ENCODE results near the gene MRC2.
A peak's percentile ranks its signal among the peaks of the same experiment; 100 is the strongest.
"Not testable (repeated sequence)": the region's sequence is repeated elsewhere in the genome, so short reads cannot be mapped to it uniquely, and the experiment has no call there.

Gene MRC2

DNA sequence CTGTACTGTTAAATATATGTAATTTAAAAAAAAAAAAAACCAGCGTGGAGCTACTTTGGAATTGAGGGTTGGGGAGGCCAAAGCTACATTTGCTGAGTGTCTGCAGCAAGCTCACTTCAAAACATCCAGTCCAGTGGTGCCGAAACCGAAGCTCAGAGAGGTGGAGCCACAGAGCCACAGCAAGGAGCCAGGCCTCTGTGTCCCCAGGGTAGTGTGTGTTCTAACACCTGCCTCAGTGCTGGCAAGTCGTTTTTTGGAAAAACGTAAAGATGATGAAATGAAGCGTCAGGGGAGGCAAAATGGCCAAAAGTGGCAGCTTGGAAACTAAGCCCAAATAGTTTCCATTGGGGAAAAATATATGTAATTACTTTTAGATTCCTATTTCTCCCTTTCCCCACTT, 36.1 kb upstream of the MRC2 start:
- Histone ChIP-seq H3K27ac (ENCODE audit: insufficient read depth in 1 of 2, low read depth in 1 of 2, low read length in 2 of 2, poor library complexity in 1 of 2, severe bottlenecking in 2 of 2) (no peak overlapping the region), H3K9me3 (ENCODE audit: control extremely low read depth in 1 of 5, control insufficient read depth in 4 of 5, insufficient read depth in 2 of 5, low read depth in 1 of 5, low read length in 4 of 5) (peaks cover 2 to 26% (median 12%) of the 10 kb centered on the region in 5 experiments), H3K4me3 (ENCODE audit: control insufficient read depth in 1 of 7, extremely low read depth in 1 of 7, insufficient read depth in 4 of 7, low read depth in 2 of 7, low read length in 6 of 7) (no peak overlapping the region), H3K36me3 (ENCODE audit: control insufficient read depth in 4 of 4, insufficient read depth in 4 of 4, low read length in 3 of 4) (peaks cover 18 to 74% (median 54%) of the 10 kb centered on the region in 4 experiments), H3K27me3 (replicated peaks in 2 of 5; ENCODE audit: control insufficient read depth in 4 of 5, insufficient read depth in 5 of 5, low read length in 4 of 5) (no peaks in the 10 kb centered on the region), H3K4me1 (ENCODE audit: control extremely low read depth in 1 of 4, control insufficient read depth in 4 of 4, insufficient read depth in 4 of 4, low read length in 3 of 4) (no peaks in the 10 kb centered on the region)
- POLR2A ChIA-PET: interaction anchor here (0.6 kb wide), 1 partner anchor 57 kb away, joined by 4 read pairs; no protein-coding TSS in a partner anchor
- 97% methylated on average over 5 of the region's 6 CpGs for WGBS (ENCODE audit: insufficient coverage)
- no peak for DNase-seq
- CTCF ChIA-PET: interaction anchor here (0.6 to 1.7 kb wide), 2 partner anchors 11 to 19 kb away, joined by 3 to 4 read pairs; no protein-coding TSS in a partner anchor

DNA sequence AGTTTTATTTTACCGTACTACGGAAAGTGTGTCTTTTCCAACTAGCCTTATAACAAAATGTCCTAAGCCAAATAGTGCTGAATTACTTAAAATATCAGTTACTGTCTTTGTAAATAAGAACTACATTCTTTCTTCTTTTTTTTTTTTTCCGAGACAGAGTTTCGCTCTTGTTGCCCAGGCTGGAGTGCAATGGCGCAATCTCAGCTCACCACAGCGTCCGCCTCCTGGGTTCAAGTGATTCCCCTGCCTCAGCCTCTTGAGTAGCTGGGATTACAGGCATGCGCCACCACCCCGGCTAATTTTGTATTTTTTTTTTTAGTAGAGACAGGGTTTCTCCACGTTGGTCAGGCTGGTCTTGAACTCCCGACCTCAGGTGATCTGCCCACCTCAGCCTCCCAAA, 35.6 kb upstream of the MRC2 start:
- DNase-seq; H3K27me3 ChIP-seq (replicated peaks in 2 of 5; ENCODE audit: control insufficient read depth in 4 of 5, insufficient read depth in 5 of 5, low read length in 4 of 5); H3K4me3 ChIP-seq (ENCODE audit: control insufficient read depth in 1 of 7, extremely low read depth in 1 of 7, insufficient read depth in 4 of 7, low read depth in 2 of 7, low read length in 6 of 7); H3K27ac ChIP-seq (ENCODE audit: insufficient read depth in 1 of 2, low read depth in 1 of 2, low read length in 2 of 2, poor library complexity in 1 of 2, severe bottlenecking in 2 of 2); H3K4me1 ChIP-seq (ENCODE audit: control extremely low read depth in 1 of 4, control insufficient read depth in 4 of 4, insufficient read depth in 4 of 4, low read length in 3 of 4): not testable (repeated sequence)
- Histone ChIP-seq H3K36me3 (ENCODE audit: control insufficient read depth in 4 of 4, insufficient read depth in 4 of 4, low read length in 3 of 4) (peaks cover 23 to 75% (median 57%) of the 10 kb centered on the region in 4 experiments), H3K9me3 (ENCODE audit: control extremely low read depth in 1 of 5, control insufficient read depth in 4 of 5, insufficient read depth in 2 of 5, low read depth in 1 of 5, low read length in 4 of 5) (peaks cover 3 to 30% (median 14%) of the 10 kb centered on the region in 5 experiments)
- WGBS (ENCODE audit: insufficient coverage): 100% methylated on average over 2 of the region's 11 CpGs
- ChIA-PET CTCF (interaction anchor here (0.6 to 1.7 kb wide), 2 partner anchors 12 to 19 kb away, joined by 3 to 4 read pairs; no protein-coding TSS in a partner anchor), POLR2A (interaction anchor here (0.6 kb wide), 1 partner anchor 57 kb away, joined by 4 read pairs; no protein-coding TSS in a partner anchor)

DNA sequence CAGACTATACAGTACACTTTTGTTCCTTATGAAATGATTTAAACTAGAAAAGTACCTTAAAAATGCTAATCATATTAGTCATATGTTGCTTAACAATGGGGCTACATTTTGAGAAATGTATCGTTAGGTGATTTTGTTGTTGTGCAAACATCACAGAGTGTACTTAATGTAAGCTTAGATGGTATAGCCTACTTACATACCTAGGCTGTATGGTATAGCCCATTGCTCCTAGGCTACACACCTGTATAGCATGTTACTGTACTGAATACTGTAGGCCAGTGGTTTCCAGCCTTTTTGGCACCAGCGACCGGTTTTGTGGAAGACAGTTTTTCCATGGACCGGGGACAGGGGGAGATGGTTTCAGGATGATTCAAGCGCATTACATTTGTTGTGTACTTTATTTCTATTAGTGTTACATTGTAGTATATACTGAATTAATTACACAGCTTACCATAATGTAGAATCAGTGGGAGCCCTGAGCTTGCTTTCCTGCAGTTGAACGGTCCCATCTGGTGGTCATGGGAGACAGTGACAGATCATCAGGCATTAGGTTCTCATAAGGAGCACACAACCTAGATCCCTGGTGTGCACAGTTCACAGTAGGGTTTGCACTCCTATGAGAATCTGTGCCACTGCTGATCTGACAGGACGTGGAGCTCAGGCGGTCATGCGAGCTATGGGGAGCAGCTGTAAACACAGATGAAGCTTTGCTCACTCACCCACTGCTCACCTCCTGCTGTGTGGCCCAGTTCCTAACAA, 35.0 kb upstream of the MRC2 start:
- no peaks in the 10 kb centered on the region for H3K27me3 ChIP-seq (replicated peaks in 2 of 5; ENCODE audit: control insufficient read depth in 4 of 5, insufficient read depth in 5 of 5, low read length in 4 of 5)
- H3K4me3 ChIP-seq (ENCODE audit: control insufficient read depth in 1 of 7, extremely low read depth in 1 of 7, insufficient read depth in 4 of 7, low read depth in 2 of 7, low read length in 6 of 7): no peak overlapping the region
- 96% methylated on average over 5 of the region's 9 CpGs for WGBS (ENCODE audit: insufficient coverage)
- peaks cover 30 to 75% (median 58%) of the 10 kb centered on the region in 4 experiments for H3K36me3 ChIP-seq (ENCODE audit: control insufficient read depth in 4 of 4, insufficient read depth in 4 of 4, low read length in 3 of 4)
- no peaks in the 10 kb centered on the region for H3K4me1 ChIP-seq (ENCODE audit: control extremely low read depth in 1 of 4, control insufficient read depth in 4 of 4, insufficient read depth in 4 of 4, low read length in 3 of 4)
- DNase-seq: no peak
- CTCF ChIA-PET: interaction anchor here (0.6 to 3.2 kb wide), 3 partner anchors 9 to 80 kb away, joined by 3 to 8 read pairs (median 4); no protein-coding TSS in a partner anchor
- H3K9me3 ChIP-seq (ENCODE audit: control extremely low read depth in 1 of 5, control insufficient read depth in 4 of 5, insufficient read depth in 2 of 5, low read depth in 1 of 5, low read length in 4 of 5): peaks cover 9 to 34% (median 14%) of the 10 kb centered on the region in 5 experiments
- no peak overlapping the region for H3K27ac ChIP-seq (ENCODE audit: insufficient read depth in 1 of 2, low read depth in 1 of 2, low read length in 2 of 2, poor library complexity in 1 of 2, severe bottlenecking in 2 of 2)
- POLR2A ChIA-PET: no interaction called here

DNA sequence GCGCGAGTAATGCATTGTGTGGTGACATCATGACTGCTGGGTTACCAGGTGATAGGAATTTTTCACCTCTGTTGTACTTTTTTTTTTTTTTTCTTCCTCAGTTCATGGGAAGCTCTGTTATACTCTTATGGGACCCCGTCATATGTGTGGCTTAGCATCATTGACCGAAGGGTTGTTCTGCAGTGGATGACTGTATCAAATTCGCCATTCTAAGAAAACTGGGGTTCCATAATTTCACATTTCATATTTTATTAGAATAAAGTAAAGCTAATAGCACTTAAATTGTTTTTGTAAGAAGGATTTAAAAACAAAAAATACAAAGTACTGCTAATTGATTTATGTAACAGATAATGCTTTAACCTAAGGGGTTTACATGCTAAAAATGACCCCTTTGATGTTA, 32.0 kb upstream of the MRC2 start:
- ChIA-PET POLR2A (no interaction called here), CTCF (interaction anchor here (3.2 kb wide), 1 partner anchor 18 kb away, joined by 8 read pairs; no protein-coding TSS in a partner anchor)
- peak; percentile 3 to 41 (median 10) for DNase-seq
- peaks cover 31 to 85% (median 65%) of the 10 kb centered on the region in 4 experiments for H3K36me3 ChIP-seq (ENCODE audit: control insufficient read depth in 4 of 4, insufficient read depth in 4 of 4, low read length in 3 of 4)
- H3K27me3 ChIP-seq (replicated peaks in 2 of 5; ENCODE audit: control insufficient read depth in 4 of 5, insufficient read depth in 5 of 5, low read length in 4 of 5): no peaks in the 10 kb centered on the region
- no peak overlapping the region for H3K27ac ChIP-seq (ENCODE audit: insufficient read depth in 1 of 2, low read depth in 1 of 2, low read length in 2 of 2, poor library complexity in 1 of 2, severe bottlenecking in 2 of 2)
- H3K9me3 ChIP-seq (ENCODE audit: control extremely low read depth in 1 of 5, control insufficient read depth in 4 of 5, insufficient read depth in 2 of 5, low read depth in 1 of 5, low read length in 4 of 5): peaks cover 9 to 34% (median 14%) of the 10 kb centered on the region in 5 experiments
- H3K4me3 ChIP-seq (ENCODE audit: control insufficient read depth in 1 of 7, extremely low read depth in 1 of 7, insufficient read depth in 4 of 7, low read depth in 2 of 7, low read length in 6 of 7): peak overlapping the region in 2 of 7 experiments; percentile 20 to 32
- 100% methylated on average over 2 of the region's 5 CpGs for WGBS (ENCODE audit: insufficient coverage)
- no peaks in the 10 kb centered on the region for H3K4me1 ChIP-seq (ENCODE audit: control extremely low read depth in 1 of 4, control insufficient read depth in 4 of 4, insufficient read depth in 4 of 4, low read length in 3 of 4)

DNA sequence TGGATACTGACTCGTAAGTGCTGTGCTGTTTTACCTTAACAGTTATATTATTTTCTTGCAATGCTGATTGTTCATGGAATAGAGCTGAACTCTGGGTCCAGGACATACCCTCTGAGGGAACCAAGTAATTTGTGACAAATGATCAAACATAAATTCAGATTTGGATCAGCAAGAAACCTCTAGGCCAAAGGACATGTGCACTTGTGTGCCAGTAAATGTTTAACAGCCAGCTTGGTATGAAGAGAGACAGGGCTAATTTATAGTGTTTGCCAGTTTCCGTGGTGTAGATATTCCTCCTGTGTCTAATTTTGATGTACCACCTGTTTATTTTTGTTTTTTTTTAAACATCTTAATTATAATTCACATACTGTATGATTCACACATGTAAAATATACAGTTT, 30.8 kb upstream of the MRC2 start:
- ChIA-PET CTCF (interaction anchor here (1.6 kb wide), 1 partner anchor 97 kb away, joined by 3 read pairs; no protein-coding TSS in a partner anchor), POLR2A (interaction anchor here (0.7 kb wide), 2 partner anchors 14 to 45 kb away, joined by 3 read pairs; no protein-coding TSS in a partner anchor)
- peaks cover 9 to 34% (median 14%) of the 10 kb centered on the region in 5 experiments for H3K9me3 ChIP-seq (ENCODE audit: control extremely low read depth in 1 of 5, control insufficient read depth in 4 of 5, insufficient read depth in 2 of 5, low read depth in 1 of 5, low read length in 4 of 5)
- no CpG with 5 or more reads among the region's 2 CpGs for WGBS (ENCODE audit: insufficient coverage)
- DNase-seq: no peak
- H3K4me3 ChIP-seq (ENCODE audit: control insufficient read depth in 1 of 7, extremely low read depth in 1 of 7, insufficient read depth in 4 of 7, low read depth in 2 of 7, low read length in 6 of 7): no peak overlapping the region
- H3K4me1 ChIP-seq (ENCODE audit: control extremely low read depth in 1 of 4, control insufficient read depth in 4 of 4, insufficient read depth in 4 of 4, low read length in 3 of 4): no peaks in the 10 kb centered on the region
- H3K36me3 ChIP-seq (ENCODE audit: control insufficient read depth in 4 of 4, insufficient read depth in 4 of 4, low read length in 3 of 4): peaks cover 37 to 86% (median 64%) of the 10 kb centered on the region in 4 experiments
- H3K27ac ChIP-seq (ENCODE audit: insufficient read depth in 1 of 2, low read depth in 1 of 2, low read length in 2 of 2, poor library complexity in 1 of 2, severe bottlenecking in 2 of 2): no peak overlapping the region
- no peaks in the 10 kb centered on the region for H3K27me3 ChIP-seq (replicated peaks in 2 of 5; ENCODE audit: control insufficient read depth in 4 of 5, insufficient read depth in 5 of 5, low read length in 4 of 5)

DNA sequence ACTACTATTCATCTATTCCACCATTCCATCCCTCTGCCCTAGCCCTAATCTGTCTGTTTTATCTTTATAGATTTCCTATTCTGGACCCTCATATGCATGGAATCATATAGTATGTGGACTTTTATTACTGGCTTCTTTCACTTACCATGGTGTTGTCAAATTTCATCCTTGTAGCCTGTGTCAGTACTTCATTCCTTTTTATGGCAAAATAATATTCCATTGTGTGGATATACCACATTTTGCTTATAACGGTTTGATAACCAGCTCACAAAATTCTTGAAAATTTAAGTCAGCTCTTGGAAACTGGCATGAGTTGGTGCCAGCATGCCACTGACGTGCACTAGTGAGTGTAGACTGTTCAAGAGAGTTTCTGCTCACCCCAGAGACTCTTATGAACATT, 30.3 kb upstream of the MRC2 start:
- Histone ChIP-seq H3K9me3 (ENCODE audit: control extremely low read depth in 1 of 5, control insufficient read depth in 4 of 5, insufficient read depth in 2 of 5, low read depth in 1 of 5, low read length in 4 of 5) (peaks cover 9 to 34% (median 14%) of the 10 kb centered on the region in 5 experiments), H3K36me3 (ENCODE audit: control insufficient read depth in 4 of 4, insufficient read depth in 4 of 4, low read length in 3 of 4) (peaks cover 40 to 89% (median 66%) of the 10 kb centered on the region in 4 experiments), H3K4me3 (ENCODE audit: control insufficient read depth in 1 of 7, extremely low read depth in 1 of 7, insufficient read depth in 4 of 7, low read depth in 2 of 7, low read length in 6 of 7) (no peak overlapping the region), H3K4me1 (ENCODE audit: control extremely low read depth in 1 of 4, control insufficient read depth in 4 of 4, insufficient read depth in 4 of 4, low read length in 3 of 4) (no peaks in the 10 kb centered on the region), H3K27me3 (replicated peaks in 2 of 5; ENCODE audit: control insufficient read depth in 4 of 5, insufficient read depth in 5 of 5, low read length in 4 of 5) (no peaks in the 10 kb centered on the region), H3K27ac (ENCODE audit: insufficient read depth in 1 of 2, low read depth in 1 of 2, low read length in 2 of 2, poor library complexity in 1 of 2, severe bottlenecking in 2 of 2) (no peak overlapping the region)
- 100% methylated on average over 2 of the region's 2 CpGs for WGBS (ENCODE audit: insufficient coverage)
- no peak for DNase-seq
- ChIA-PET POLR2A (interaction anchor here (0.7 kb wide), 2 partner anchors 14 to 44 kb away, joined by 3 read pairs; no protein-coding TSS in a partner anchor), CTCF (interaction anchor here (0.7 to 1.6 kb wide), 2 partner anchors 14 to 96 kb away, joined by 3 read pairs; no protein-coding TSS in a partner anchor)

Data from common myeloid progenitor, CD34-positive (primary cell).